Measurements from ENCODE around the gene ERBB4. TPM values are rescaled to one million over a fixed set of nuclear protein-coding genes. Genes with fewer than 3 reads are reported as not detected.
A peak's percentile ranks its signal among the peaks of the same experiment; 100 is the strongest.

Gene ERBB4
- total RNA-seq, 2 experiments from 2014 or later: not detected

GRCh38 chr2:211449819-211450218 lies 1088.8 kb downstream of the ERBB4 start:
- H2AFZ ChIP-seq (ENCODE audit: low read length): no peak overlapping the region
- H3K79me2 ChIP-seq (ENCODE audit: insufficient read depth, low read depth, low read length): no peaks in the 10 kb centered on the region
- CTCF ChIA-PET (ENCODE audit: unreplicated experiment): no interaction called here
- POLR2A ChIA-PET: interaction anchor here (0.7 to 1.3 kb wide), 3 partner anchors 8 to 540 kb away, joined by 3 read pairs; no protein-coding TSS in a partner anchor
- no peaks in the 10 kb centered on the region for H4K20me1 ChIP-seq (ENCODE audit: insufficient read depth, low read length)
- H3K27ac ChIP-seq (ENCODE audit: low read depth, low read length, poor library complexity, severe bottlenecking): no peak overlapping the region
- no peak overlapping the region for H3K4me2 ChIP-seq (ENCODE audit: low read length)
- H3K36me3 ChIP-seq (ENCODE audit: insufficient read depth, low read length): no peaks in the 10 kb centered on the region
- no peaks in the 10 kb centered on the region for H3K9me3 ChIP-seq (ENCODE audit: low read length)
- H3K4me3 ChIP-seq (ENCODE audit: low read depth, low read length, poor library complexity, severe bottlenecking): no peak overlapping the region
- no peaks in the 10 kb centered on the region for H3K9me2 ChIP-seq (ENCODE audit: insufficient read depth, low read length)
- H3K4me1 ChIP-seq (ENCODE audit: insufficient read depth, low read length, poor library complexity, severe bottlenecking): peaks cover 8% of the 10 kb centered on the region
- DNase-seq (ENCODE audit: low spot score): no peak
- TF ChIP-seq CTCF (conservative IDR thresholded peaks at IDR 0.05; ENCODE audit: low read length) (peak; percentile 34; the same call in 1 of the 2 replicates), EZH2phosphoT487 (IDR thresholded peaks at IDR 0.05; ENCODE audit: borderline replicate concordance, low read depth, low read length) (no peak)
- BruUV-seq (replicated peaks): no TSS peak
- intact Hi-C loops (cut with micrococcal nuclease; ENCODE audit: unreplicated experiment): no loop called here

GRCh38 chr2:211447548-211447947 lies 1091.1 kb downstream of the ERBB4 start:
- DNase-seq (ENCODE audit: low spot score): no peak
- H3K9me2 ChIP-seq (ENCODE audit: insufficient read depth, low read length): no peaks in the 10 kb centered on the region
- no peaks in the 10 kb centered on the region for H3K9me3 ChIP-seq (ENCODE audit: low read length)
- ChIA-PET CTCF (ENCODE audit: unreplicated experiment) (no interaction called here), POLR2A (interaction anchor here (0.7 to 1.6 kb wide), 2 partner anchors 9 to 68 kb away, joined by 3 read pairs; no protein-coding TSS in a partner anchor)
- H3K36me3 ChIP-seq (ENCODE audit: insufficient read depth, low read length): no peaks in the 10 kb centered on the region
- H3K27ac ChIP-seq (ENCODE audit: low read depth, low read length, poor library complexity, severe bottlenecking): no peak overlapping the region
- intact Hi-C loops (cut with micrococcal nuclease; ENCODE audit: unreplicated experiment): no loop called here
- H3K4me3 ChIP-seq (ENCODE audit: low read depth, low read length, poor library complexity, severe bottlenecking): no peak overlapping the region
- TF ChIP-seq CTCF (conservative IDR thresholded peaks at IDR 0.05; ENCODE audit: low read length) (no peak), EZH2phosphoT487 (IDR thresholded peaks at IDR 0.05; ENCODE audit: borderline replicate concordance, low read depth, low read length) (no peak)
- no peaks in the 10 kb centered on the region for H3K79me2 ChIP-seq (ENCODE audit: insufficient read depth, low read depth, low read length)
- H2AFZ ChIP-seq (ENCODE audit: low read length): peak overlapping the region; percentile 10; the same call in 1 of the 2 replicates
- peaks cover 8% of the 10 kb centered on the region for H3K4me1 ChIP-seq (ENCODE audit: insufficient read depth, low read length, poor library complexity, severe bottlenecking)
- peak overlapping the region; percentile 23; the same call in 1 of the 2 replicates for H3K4me2 ChIP-seq (ENCODE audit: low read length)
- H4K20me1 ChIP-seq (ENCODE audit: insufficient read depth, low read length): no peaks in the 10 kb centered on the region
- BruUV-seq (replicated peaks): no TSS peak

GRCh38 chr2:211440107-211440506 lies 1098.5 kb downstream of the ERBB4 start:
- Histone ChIP-seq H3K79me2 (ENCODE audit: insufficient read depth, low read depth, low read length) (no peaks in the 10 kb centered on the region), H3K36me3 (ENCODE audit: insufficient read depth, low read length) (no peaks in the 10 kb centered on the region), H3K4me1 (ENCODE audit: insufficient read depth, low read length, poor library complexity, severe bottlenecking) (peaks cover 8% of the 10 kb centered on the region), H3K4me3 (ENCODE audit: low read depth, low read length, poor library complexity, severe bottlenecking) (no peak overlapping the region), H2AFZ (ENCODE audit: low read length) (peak overlapping the region; percentile 70), H3K27ac (ENCODE audit: low read depth, low read length, poor library complexity, severe bottlenecking) (no peak overlapping the region), H4K20me1 (ENCODE audit: insufficient read depth, low read length) (no peaks in the 10 kb centered on the region), H3K4me2 (ENCODE audit: low read length) (no peak overlapping the region), H3K9me3 (ENCODE audit: low read length) (no peaks in the 10 kb centered on the region), H3K9me2 (ENCODE audit: insufficient read depth, low read length) (no peaks in the 10 kb centered on the region)
- ChIA-PET CTCF (ENCODE audit: unreplicated experiment) (no interaction called here), POLR2A (interaction anchor here (2.3 kb wide), 1 partner anchor 11 kb away, joined by 9 read pairs; no protein-coding TSS in a partner anchor)
- TF ChIP-seq CTCF (conservative IDR thresholded peaks at IDR 0.05; ENCODE audit: low read length) (no peak), EZH2phosphoT487 (IDR thresholded peaks at IDR 0.05; ENCODE audit: borderline replicate concordance, low read depth, low read length) (no peak)
- intact Hi-C loops (cut with micrococcal nuclease; ENCODE audit: unreplicated experiment): no loop called here
- no TSS peak for BruUV-seq (replicated peaks)
- no peak for DNase-seq (ENCODE audit: low spot score)
